AG04450 (cell line): Measurements from ENCODE around the gene EMCN. TPM values are rescaled to one million over a fixed set of nuclear protein-coding genes. Genes with fewer than 3 reads are reported as not detected.

ENCODE experiments used
- CTCF ChIA-PET: fragments of 300-600, 350-600 bp; formaldehyde crosslinking; extraction: SDS; loops from one replicate; lab custom pipeline; 2022; ENCODE audit warnings: antibody characterized with exemption, inconsistent platforms; lab: Charles Lee
- POLR2A ChIA-PET: fragments of 350-600 bp; formaldehyde crosslinking; extraction: SDS; loops from one replicate; lab custom pipeline; 2021; ENCODE audit warnings: antibody characterized with exemption, inconsistent platforms; lab: Yijun Ruan, JAX
- DNase-seq: peaks from one replicate; pipeline ENCODE4 v3.0.0-alpha.2; 2011; ENCODE audit warnings: low read depth, low spot score
- H3K27ac ChIP-seq: one replicate; pipeline ENCODE4 v1.5.1; 2012; ENCODE audit warnings: low read depth, low read length, control low read depth
- H3K27me3 ChIP-seq: one replicate; pipeline ENCODE4 v1.6.0; 2012; ENCODE audit warnings: low read length; ENCODE audit not compliant: control insufficient read depth, insufficient read depth
- H3K4me3 ChIP-seq: 2 replicates; pipeline ENCODE4 v1.5.1; 2011; ENCODE audit warnings: mild to moderate bottlenecking, low read depth, low read length, control low read depth
- H3K9me3 ChIP-seq: 2 replicates; pipeline ENCODE4 v1.5.1; 2012; ENCODE audit warnings: low read length; ENCODE audit not compliant: control insufficient read depth, insufficient read depth
- polyA minus RNA-seq: library from RNA; depleted of rRNA, polyadenylated mRNA; stranded (reverse); fragments of >200 nt; gene quantifications from 2 replicates; pipeline ENCODE4 v1.2.3, GENCODE V29; 2011; rRNA and poly(A)+ RNA removed
- polyA plus RNA-seq: library from polyadenylated mRNA; depleted of rRNA; stranded (reverse); fragments of >200 nt; gene quantifications from 2 replicates; pipeline ENCODE4 v1.2.3, GENCODE V29; 2011; rRNA removed
- TF ChIP-seq, protein P1 (sequence below): IDR thresholded peaks from 2 replicates; pipeline ENCODE4 v1.5.1; 2011; ENCODE audit warnings: low read depth, low read length, control low read depth, inconsistent platforms

EMCN gene
- polyA plus RNA-seq (not detected in 2 replicates), polyA minus RNA-seq (not detected in 2 replicates)

- ChIA-PET CTCF (no interaction called here), POLR2A (no interaction called here)
- H3K9me3 ChIP-seq = no peaks in the 10 kb centered on the region
- H3K27ac ChIP-seq = no peak within 1 kb of the TSS
- no peaks in the 10 kb centered on the region for H3K27me3 ChIP-seq
- TF ChIP-seq, protein P1, sequence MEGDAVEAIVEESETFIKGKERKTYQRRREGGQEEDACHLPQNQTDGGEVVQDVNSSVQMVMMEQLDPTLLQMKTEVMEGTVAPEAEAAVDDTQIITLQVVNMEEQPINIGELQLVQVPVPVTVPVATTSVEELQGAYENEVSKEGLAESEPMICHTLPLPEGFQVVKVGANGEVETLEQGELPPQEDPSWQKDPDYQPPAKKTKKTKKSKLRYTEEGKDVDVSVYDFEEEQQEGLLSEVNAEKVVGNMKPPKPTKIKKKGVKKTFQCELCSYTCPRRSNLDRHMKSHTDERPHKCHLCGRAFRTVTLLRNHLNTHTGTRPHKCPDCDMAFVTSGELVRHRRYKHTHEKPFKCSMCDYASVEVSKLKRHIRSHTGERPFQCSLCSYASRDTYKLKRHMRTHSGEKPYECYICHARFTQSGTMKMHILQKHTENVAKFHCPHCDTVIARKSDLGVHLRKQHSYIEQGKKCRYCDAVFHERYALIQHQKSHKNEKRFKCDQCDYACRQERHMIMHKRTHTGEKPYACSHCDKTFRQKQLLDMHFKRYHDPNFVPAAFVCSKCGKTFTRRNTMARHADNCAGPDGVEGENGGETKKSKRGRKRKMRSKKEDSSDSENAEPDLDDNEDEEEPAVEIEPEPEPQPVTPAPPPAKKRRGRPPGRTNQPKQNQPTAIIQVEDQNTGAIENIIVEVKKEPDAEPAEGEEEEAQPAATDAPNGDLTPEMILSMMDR = no peak
- no peak within 1 kb of the TSS for H3K4me3 ChIP-seq
- DNase-seq = no peak
These were observed at the start of gene EMCN for GRCh38 chr4:100517864-100518341. TSS of gene EMCN (minus strand) at chr4:100518022. CDS start at chr4:100517914, 108 bp downstream.

- Histone ChIP-seq H3K9me3 (no peaks in the 10 kb centered on the region; the same call in 1 of the 2 replicates), H3K4me3 (no peak overlapping the region), H3K27me3 (no peaks in the 10 kb centered on the region), H3K27ac (no peak overlapping the region)
- POLR2A ChIA-PET = no interaction called here
- DNase-seq = no peak
- CTCF ChIA-PET = no interaction called here
- TF ChIP-seq, protein P1 = no peak
These were observed 48.6 kb upstream of the EMCN start for GRCh38 chr4:100566396-100566795.

- Histone ChIP-seq H3K27ac (no peak overlapping the region), H3K4me3 (no peak overlapping the region), H3K9me3 (no peaks in the 10 kb centered on the region), H3K27me3 (no peaks in the 10 kb centered on the region)
- ChIA-PET CTCF (no interaction called here), POLR2A (no interaction called here)
- DNase-seq = no peak
- TF ChIP-seq, protein P1 = no peak
These were observed 39.5 kb upstream of the EMCN start for GRCh38 chr4:100557306-100557705.

DNA sequence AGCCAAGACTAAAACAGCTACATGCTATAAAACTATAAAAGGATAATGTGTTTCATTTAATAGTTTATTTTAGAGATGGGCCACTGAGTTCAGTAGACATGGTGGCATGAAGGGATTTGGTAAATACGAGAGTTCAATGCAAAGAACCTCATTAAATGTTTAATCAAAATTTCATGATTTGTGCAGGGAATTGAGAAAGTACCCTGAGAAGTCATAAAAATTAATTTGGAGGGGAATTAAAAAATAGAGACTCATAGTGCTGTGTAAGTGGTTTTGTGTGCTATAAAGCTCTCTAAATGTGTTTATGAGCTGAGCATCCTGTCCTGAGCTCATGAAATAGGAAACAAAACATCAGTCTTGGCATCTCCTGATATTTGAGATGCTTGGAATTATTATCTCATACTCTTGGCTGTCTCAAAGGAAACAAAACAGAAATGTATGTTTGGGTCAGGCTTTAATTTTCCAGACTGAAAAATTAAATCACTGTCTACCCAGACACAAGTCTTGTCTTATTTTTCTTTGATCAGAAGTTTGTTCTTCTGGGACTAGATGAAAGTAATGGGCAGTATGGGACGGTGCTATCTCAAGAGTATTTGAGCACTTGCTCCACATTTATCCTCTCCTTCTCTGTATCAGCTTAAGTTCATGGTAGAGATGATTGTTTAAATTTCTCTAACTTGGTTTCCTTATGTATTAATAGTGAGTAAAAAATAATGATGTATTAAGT is 38.0 kb upstream of the EMCN start:
- CTCF ChIA-PET = interaction anchor here (1.0 kb wide), 1 partner anchor 463 kb away, joined by 3 read pairs; no protein-coding TSS in a partner anchor

More for the DNA sequence above, 38.0 kb upstream of the EMCN start:
- no peaks in the 10 kb centered on the region for H3K9me3 ChIP-seq
- no peaks in the 10 kb centered on the region for H3K27me3 ChIP-seq
- TF ChIP-seq, protein P1 = no peak
- POLR2A ChIA-PET = no interaction called here
- H3K4me3 ChIP-seq = no peak overlapping the region
- no peak for DNase-seq
- no peak overlapping the region for H3K27ac ChIP-seq
